HG03139 (cell line): ENCODE measurements around the gene PINK1.

Experiments used
- ATAC-seq: cut with Tn5 transposase; IDR thresholded peaks from one replicate; pipeline ENCODE4 v1.9.1; 2021; ENCODE audit not compliant: unreplicated experiment

Gene PINK1

DNA sequence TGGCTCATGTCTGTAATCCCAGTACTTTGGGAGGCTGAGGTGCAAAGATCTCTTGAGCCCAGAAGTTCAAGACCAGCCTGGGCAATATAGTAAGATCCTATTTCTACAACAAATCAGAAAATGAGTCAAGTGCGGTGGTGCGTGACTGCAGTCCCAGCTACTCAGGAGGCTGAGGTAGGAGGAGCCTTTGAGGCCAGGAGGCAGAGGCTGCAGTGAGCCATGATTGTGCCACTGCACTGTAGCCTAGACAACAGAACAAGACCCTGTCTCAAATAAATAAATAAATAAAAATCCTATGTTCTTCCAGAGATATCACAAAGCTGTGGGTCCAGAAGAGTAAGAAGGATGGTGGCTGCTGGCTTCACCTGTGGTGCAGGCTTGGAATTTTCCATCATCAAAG is 22.3 kb upstream of the PINK1 start:
- ATAC-seq: no peak

DNA sequence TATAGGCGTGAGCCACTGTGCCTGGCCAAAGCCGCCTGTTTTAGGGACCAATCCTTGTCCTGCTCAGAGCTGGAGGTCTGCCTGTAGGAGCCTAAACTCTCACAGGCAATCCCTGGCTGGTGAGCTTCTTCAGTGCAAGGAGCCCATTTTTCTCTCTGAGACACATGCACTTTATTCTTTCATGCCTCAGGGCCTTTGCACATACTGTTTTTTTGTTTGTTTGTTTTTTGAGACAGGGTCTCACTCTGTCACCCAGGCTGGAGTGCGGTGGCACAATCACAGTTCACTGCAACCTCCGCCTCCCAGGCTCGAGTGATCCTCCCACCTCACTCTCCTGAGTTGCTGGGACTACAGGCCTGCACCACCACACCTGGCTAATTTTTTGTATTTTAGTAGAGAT is 21.6 kb upstream of the PINK1 start:
- no peak for ATAC-seq

DNA sequence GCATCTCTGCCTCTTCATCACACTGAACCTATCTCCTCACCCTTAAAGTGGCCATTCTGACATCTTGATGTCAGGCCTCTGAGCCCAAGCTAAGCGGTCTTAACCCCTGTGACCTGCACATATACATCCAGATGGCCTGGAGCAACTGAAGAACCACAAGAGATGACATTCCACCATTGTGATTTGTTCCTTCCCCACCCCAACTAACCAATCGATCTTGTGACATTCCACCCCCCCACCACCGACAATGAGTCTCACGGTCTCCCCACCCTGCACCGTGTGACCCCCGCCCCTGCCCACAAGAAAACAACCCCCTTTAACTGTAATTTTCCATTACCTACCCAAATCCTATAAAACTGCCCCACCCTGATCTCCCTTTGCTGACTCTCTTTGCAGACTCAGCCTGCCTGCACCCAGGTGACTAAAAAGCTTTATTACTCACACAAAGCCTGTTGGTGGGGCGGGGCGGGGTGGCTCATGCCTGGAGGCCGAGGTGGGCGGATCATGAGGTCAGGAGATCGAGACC is 21.0 kb upstream of the PINK1 start:
- no peak for ATAC-seq

DNA sequence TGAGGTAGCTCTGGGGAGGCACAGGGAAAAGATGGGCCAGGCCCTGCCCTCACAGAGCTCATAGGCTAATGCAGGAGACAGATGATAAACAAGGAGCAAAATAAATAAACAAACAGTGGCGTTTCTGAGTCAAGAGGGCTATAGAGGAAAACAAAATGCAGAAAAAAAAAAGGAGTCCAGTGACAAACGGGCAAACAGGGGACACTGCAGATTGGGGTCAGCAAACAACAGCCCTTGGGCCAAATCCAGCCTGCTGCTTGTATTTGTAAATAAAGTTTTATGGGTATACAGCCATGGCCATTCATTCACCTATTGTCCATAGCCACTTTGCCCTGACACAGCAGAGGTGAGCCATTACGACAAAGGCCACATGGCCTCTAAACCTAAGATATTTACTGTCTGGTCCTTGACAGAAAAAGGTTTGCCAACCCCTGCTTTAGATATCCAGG is 19.1 kb upstream of the PINK1 start:
- ATAC-seq: no peak

DNA sequence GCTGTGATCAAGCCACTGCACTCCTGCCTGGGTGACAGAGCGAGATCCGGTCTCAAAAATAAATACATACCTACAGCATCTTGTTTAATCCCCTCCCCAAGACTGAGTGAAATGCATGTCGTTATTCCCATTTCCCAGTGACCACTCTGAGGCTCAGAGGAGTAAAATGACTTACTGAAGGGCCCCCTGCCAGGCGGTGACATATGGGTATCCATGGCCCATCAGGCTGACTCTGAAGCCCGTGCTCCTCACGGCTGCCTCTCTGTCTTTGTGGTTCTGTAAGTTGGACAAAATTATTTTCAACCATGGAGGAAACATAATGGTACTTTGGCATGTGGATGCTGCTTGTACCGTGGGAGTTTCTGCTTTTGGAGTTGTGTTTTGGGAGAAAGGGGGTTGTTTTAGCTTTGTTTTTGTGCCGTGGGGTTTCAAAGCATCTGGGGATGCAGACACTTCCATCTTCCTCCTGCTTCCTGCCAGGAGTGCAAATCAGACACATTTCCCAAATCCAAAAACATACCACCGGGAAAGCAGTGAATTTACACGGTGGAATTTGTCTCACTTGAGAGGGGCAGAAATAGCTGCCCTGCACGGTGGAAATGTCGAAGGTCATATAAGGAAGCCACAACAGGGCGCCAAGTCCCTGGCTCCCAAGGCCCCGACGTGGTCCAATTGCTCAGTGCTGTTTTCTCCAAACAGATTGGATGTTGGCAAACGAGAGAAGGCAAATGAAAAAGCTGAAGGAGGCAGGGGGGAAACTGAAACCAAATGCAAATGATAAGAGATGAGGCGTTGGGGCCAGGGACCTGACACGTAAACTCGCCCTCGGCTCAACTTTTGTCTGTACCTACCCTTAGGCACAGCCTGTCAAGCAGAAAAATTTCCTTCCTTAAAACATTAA is 17.1 kb upstream of the PINK1 start:
- ATAC-seq: no peak

DNA sequence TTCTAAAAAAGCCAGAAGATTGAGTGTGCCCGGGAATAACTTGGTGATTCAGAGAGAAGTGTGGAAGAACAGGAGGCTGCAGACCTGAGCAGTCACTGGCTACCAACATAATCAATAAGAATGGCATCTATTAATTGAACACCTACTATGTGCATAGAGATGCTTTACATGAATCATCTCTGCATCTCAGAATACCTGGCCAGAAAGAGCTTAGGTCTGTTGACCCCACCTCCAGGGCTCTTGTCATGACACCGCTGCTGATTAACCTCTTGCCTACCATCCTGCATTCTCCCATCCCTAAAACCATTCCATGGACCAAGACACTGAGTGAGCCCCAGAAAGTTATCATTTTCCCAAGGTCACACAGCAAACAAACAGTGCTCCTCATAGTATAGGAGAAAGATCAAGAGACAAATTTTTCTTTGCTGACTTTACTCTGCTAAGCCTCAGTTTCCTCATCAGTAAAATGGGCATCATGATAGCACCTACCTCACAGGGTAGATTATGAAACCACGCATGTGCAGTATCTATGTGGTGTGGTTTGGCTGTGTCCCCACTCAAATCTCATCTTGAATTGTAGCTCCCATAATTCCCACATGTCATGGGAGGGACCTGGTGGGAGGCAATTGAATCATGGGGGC is 16.3 kb upstream of the PINK1 start:
- ATAC-seq: no peak

DNA sequence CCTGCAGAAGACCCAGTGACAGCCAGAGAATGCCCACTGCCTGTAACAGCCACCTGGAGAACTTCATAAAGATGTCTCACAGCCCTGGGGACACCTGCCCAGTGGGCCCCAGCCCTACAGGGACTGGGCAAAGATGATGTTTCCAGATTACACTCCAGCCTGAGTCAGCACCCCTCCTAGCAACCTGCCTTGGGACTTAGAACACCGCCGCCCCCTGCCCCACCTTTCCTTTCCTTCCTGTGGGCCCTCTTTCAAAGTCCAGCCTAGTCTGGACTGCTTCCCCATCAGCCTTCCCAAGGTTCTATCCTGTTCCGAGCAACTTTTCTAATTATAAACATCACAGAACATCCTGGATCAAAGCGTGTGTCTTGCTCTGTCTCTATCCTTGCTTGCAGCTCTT is 14.7 kb upstream of the PINK1 start:
- ATAC-seq: no peak

DNA sequence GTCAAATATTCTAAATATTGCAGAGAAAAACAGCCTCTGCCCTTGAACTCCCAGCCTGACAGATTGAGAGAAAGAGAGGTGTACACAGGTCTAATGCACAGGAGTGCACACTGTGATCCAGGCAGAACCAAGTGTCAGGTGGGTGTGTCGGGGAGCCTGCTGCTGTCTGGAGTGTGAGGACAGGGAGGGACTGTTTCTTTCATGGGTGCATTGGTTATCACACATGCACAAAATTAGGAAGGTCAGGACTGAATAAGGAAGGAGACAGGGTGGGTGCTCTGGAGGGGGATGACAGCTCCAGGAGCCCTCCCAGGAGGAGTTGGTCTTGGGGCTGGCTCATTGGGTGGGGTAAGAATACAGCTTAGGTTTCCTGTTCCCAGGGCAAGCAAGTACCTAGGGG is 13.3 kb upstream of the PINK1 start:
- no peak for ATAC-seq

DNA sequence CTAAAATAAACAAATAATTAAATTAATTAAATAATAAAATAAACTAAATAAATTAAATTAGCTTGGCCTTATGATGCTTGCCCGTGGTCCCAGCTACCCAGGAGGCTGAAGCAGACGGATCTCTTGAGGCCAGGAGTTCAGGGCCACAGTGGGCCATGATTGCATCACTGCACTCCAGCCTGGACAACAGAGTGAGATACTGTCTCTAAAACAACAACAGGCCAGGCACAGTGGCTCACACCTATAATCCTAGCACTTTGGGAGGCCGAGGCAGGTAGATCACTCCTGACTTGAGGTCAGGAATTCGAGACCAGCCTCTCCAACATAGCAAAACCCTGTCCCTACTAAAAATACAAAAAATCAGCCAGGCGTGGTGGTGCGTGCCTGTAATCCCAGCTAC is 12.2 kb upstream of the PINK1 start:
- ATAC-seq: no peak

DNA sequence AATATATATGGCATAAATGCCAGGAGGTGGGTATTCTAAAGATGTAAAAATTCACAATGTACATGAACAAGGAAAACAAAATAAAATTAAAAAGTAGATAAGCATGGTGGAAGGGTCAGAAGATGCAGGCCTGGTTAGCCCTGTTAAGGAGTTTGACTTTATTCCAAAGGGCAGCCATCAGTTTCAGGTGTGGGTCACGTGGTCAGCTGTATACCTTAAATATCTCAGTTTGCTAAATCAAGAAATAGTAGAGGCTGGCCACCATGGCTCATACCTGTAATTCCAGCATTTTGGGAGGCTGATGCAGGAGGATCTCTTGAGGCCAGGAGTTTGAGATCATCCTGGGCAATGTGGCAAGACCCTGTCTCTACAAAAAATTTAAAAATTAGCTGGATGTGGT is 8.5 kb upstream of the PINK1 start:
- ATAC-seq: no peak

DNA sequence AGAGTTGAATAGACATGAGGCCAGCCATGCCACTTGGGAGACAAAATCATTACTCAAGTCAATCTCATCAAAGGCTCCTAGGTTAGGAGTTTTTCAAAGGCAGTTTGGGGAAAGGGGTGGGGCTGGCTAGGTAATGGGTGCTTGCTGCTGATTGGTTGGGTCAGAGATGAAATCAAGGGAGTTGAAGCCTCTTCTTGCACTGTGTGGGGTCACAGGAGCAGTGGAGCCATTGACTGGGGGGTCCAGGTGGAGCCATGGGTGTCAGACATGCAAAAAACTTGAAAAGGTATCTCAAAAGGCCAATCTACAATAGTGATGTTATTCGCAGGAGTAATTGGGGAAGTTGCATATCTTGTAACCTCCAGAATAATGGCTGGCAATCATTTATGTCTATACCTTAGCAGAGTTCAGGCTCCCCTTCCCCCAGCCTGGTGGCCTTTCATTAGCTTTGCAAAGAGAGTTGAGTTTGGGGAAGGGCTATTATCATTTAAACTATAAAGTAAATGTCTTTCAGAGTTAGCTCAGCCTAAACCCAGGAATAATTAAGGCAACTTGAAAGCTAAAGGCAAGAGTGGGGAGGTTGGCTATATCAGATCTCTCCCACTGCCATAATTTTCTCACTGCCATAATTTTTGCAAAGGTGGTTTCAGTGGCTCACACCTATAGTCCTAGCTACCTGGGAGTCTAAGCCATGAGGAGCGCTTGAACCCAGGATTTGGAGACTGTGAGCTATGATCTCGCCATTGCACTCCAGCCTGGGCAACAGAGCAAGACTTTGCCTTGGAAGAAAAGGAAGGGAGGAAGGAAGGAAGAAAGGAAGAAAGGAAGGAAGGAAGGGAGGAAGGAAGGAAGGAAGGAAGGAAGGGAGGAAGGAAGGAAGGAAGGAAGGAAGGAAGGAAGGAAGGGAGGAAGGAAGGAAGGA is 7.8 kb upstream of the PINK1 start:
- no peak for ATAC-seq

DNA sequence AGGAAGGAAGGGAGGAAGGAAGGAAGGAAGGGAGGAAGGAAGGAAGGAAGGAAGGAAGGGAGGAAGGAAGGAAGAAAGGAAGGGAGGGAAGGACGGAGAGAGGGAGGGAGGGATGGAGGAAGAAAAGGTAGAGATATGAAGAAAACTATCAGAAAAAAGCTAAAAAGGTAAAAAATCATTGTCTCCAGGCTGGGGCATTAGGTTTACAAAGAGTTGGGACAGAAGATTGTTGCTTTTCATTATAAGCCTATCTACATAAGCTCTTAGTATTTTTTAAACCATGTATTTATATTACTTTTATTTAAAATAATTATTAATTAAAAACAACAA is 7.2 kb upstream of the PINK1 start:
- no peak for ATAC-seq

DNA sequence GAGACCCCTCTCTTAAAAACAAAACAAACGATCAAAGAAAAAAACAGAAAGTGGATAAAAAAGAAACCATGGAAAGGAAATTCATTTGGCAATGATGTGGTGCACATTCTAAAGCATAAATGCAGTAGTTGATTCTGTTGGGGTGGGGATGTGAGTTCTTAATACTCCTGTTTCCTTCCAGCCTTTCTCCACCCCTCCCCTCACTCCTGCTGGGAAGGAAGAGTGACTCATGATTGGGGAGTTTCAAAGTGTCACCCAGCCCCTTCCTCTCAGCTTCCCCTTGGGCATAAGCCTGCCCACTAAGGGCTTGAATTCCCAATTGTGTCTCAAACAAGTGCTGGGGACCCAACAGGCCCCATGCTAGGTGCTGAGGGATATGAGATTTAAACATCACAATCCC is 6.7 kb upstream of the PINK1 start:
- ATAC-seq: no peak

DNA sequence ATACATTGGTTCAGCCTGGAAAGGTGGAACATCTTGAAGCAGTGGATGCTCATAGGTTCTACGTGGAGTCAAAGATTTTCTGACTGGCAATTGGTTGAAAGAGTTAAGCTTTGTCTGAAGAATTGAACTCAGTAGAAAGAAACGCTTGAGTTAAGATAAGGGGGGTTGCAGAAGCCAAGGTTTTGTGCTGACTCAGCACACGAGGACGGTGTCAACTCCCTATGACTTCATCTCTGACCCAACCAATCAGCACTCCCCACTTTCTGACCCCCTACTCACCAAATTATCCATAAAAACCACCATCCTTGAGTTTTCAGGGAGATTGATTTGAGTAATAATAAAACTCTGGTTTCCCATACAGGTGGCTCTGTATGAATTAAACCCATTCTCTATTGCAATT is 2.5 kb upstream of the PINK1 start:
- no peak for ATAC-seq

DNA sequence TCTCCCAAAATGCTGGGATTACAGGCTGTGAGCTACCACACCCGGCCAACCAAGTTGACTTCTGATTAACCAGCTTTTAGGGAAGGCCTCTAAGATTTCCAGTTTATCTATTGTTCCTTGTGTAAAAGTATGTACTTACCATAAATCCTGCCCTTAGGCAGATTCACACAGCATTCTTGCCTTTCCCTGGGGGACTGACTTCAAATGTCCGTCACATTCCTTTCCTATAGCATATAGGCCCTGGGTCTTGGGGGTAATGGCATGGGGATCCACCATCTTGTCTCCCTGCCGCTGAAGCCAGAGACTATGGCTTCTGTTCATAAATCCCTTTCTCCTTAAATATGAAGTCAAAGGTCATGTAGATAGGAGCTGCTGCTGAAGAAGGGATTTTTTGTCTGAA is 872 bp upstream of the PINK1 start:
- no peak for ATAC-seq

DNA sequence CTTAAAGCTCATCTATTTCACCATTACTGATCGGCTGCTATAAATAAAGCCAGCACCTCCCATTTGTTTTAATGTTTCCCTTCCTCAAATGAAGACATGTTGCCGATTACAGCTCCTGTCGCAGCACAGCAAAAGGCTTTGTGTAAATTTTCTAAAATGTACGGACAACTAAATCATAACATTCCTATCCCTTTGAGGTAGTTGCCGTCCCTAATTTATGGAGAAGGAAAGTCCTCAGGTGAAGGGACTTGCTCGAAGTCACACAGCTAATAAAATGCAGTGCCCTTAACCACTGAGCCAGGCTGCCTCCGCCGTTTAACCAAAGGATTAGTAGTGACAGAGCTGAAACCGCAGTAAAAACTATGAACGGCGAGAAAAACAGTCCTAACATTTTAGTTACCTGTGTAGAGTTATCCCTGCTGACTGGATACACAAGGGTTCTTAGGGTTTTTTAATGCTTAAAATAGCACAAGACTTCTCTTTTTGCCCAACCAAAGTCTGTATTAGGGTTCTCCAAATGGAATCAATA is 871 bp downstream of the PINK1 start:
- ATAC-seq: no peak

DNA sequence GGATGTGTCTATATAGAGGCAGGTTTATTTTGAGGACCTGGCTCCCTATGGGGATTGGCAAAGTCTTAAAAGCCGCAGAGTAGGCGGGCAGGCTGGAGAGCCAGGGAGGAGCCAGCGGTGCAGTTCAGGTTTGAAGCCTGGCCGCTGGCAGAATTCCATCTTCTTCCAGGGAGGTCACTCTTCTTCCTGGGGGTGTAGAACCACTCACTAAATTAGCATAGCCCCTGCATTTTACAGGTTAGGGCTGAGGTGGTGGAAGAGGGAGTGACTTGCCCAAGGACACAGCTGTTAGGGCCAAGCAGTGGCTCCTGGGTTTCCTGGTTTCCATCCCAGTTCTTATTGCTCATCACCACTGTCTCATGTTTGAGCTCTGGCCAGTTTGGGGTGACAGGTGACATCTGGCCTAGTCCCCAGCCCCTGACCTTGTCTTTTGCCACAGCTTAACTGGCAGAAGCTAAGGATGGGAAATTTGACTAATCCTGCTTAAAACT is 1.4 kb downstream of the PINK1 start:
- no peak for ATAC-seq

DNA sequence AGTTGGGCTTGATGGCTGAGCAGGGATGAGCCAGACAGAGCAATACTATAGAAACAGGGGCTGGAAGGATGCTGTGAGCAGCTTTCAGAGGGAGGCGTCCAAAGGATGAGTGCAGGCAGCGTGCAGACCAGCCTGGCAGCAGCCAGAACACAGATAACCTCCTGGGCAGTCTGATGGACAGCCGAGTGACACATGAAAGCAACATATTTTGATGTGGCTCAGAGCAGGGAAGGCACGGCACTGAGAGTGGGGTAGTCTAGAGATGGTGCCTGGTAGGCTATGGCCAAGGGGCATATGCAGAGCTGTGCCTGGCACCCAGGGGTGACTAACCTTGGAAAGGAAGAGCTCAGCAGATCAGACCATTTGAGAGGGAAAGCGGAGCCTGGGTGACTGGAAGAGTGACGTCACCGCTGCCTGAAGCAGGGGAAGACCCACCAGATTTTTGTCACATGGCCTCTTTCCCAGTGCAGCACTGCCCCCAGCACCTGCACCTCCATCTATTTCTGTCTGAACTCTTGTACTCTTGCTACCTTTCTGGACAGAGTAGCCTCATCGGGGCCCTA is 3.6 kb downstream of the PINK1 start:
- no peak for ATAC-seq

DNA sequence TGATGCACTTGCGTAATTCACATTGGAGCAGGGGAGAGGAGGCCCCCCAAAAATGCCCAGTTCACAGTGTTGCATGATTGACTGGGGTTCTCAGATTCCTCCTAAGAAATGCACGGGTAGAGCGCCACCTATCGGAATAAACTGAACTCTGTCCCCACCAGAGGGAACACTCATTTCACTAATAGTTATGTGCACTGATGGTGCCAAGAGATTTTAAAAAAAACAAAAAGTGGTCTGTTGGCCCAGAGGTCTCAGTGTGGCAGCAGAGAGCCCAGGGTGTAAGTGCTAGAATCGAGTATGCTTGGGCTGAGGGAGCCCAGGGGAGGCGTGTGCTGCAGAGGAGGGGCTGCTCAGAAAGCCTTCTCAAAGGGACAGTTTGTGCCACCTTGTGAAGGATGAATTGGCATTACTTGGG is 6.9 kb downstream of the PINK1 start:
- no peak for ATAC-seq

DNA sequence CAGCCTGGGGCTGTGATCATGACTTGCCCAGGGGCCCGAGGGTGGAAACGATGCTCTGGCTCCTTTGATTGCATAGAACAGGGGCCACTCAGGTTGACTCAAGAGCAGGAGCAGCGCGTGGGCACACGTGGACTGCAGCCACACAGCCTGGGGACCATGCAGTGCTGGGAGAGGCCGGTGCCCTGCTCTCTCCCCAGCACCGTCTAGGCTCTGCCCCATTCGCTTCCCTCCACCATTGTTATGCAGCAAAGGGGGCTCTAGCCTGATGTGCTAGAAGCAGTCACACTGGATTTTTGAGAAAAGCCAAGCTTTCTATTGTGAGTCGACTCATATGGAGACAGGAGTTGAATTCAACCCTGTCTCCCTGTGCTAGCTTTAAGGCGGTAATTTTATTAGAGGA is 8.7 kb downstream of the PINK1 start:
- ATAC-seq: no peak

DNA sequence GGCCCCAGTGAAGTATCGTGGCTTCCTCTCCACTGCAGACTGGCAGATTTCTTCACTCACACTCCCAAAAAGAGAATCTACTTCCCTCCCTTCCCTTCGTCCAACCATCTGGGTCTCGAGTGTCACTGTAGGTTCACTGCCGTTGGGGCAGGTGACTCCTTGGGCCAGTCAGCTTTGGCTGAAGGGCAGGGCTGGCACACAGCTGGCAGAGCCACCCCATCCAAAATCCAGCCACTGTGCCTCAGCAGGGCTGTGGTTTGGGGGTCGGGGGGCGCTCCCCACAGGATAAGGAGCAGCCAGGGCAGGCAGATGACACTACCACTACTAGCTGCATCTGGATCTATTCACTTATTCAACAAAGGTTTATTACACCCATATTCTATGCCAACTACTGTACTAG is 9.8 kb downstream of the PINK1 start:
- ATAC-seq: no peak
